Loucy (cell line): ENCODE results near the gene LRRC14B.

Experiments used
- H2AFZ ChIP-seq: fragments of 200-600 bp; sonication (generic); 2 replicates; pipeline ENCODE4 v1.6.0; 2016; ENCODE audit warnings: antibody characterized with exemption, mild to moderate bottlenecking, low read length, moderate library complexity
- H3F3A ChIP-seq: fragments of 200-600 bp; 2 replicates; pipeline ENCODE4 v1.6.0; 2016; ENCODE audit warnings: antibody characterized with exemption, low read depth, mild to moderate bottlenecking
- H3K27me3 ChIP-seq: fragments of 200-600 bp; sonication (generic); 2 replicates; pipeline ENCODE4 v1.6.1; 2014; ENCODE audit warnings: low read length, mild to moderate bottlenecking; ENCODE audit not compliant: insufficient read depth, poor library complexity, severe bottlenecking
- H3K36me3 ChIP-seq: fragments of 200-600 bp; sonication (generic); 2 replicates; pipeline ENCODE4 v1.6.1; 2016; ENCODE audit warnings: low read length; ENCODE audit not compliant: insufficient read depth
- H3K4me1 ChIP-seq: fragments of 200-600 bp; sonication (generic); 2 replicates; pipeline ENCODE4 v1.5.1; 2014; ENCODE audit warnings: low read length, mild to moderate bottlenecking; ENCODE audit not compliant: insufficient read depth, poor library complexity, severe bottlenecking
- H3K4me2 ChIP-seq: fragments of 200-600 bp; sonication (generic); 2 replicates; pipeline ENCODE4 v1.6.0; 2014; ENCODE audit warnings: antibody characterized with exemption, low read length, low read depth, mild to moderate bottlenecking; ENCODE audit not compliant: poor library complexity, severe bottlenecking
- H3K4me3 ChIP-seq: fragments of 200-600 bp; sonication (generic); 2 replicates; pipeline ENCODE4 v1.5.1; 2014; ENCODE audit warnings: low read length, mild to moderate bottlenecking, mixed read lengths; ENCODE audit not compliant: poor library complexity, severe bottlenecking
- H3K79me2 ChIP-seq: fragments of 200-600 bp; sonication (generic); 2 replicates; pipeline ENCODE4 v1.6.1; 2014; ENCODE audit warnings: low read length; ENCODE audit not compliant: insufficient read depth
- H3K9ac ChIP-seq: fragments of 200-600 bp; sonication (generic); 2 replicates; pipeline ENCODE4 v1.6.0; 2014; ENCODE audit warnings: mild to moderate bottlenecking, low read depth, low read length, moderate library complexity; ENCODE audit not compliant: poor library complexity, severe bottlenecking
- H3K9me2 ChIP-seq: fragments of 200-600 bp; sonication (generic); replicated peaks from 2 replicates; pipeline ENCODE4 v1.6.1; 2016; ENCODE audit warnings: low read depth, low read length, mixed read lengths
- H3K9me3 ChIP-seq: fragments of 200-600 bp; sonication (generic); 2 replicates; pipeline ENCODE4 v1.6.1; 2014; ENCODE audit warnings: mild to moderate bottlenecking, antibody characterized with exemption, low read length, low read depth; ENCODE audit not compliant: insufficient read depth
- H4K20me1 ChIP-seq: fragments of 200-600 bp; sonication (generic); 2 replicates; pipeline ENCODE4 v1.6.0; 2014; ENCODE audit warnings: antibody characterized with exemption, low read length, mild to moderate bottlenecking; ENCODE audit not compliant: insufficient read depth, poor library complexity, severe bottlenecking
- CTCF ChIP-seq: fragments of 200-600 bp; sonication (generic); conservative IDR thresholded peaks from 2 replicates; pipeline ENCODE4 v1.5.1; 2014; ENCODE audit warnings: mild to moderate bottlenecking, antibody characterized with exemption, low read length
- EZH2phosphoT487 ChIP-seq: fragments of 200-600 bp; IDR thresholded peaks from 2 replicates; pipeline ENCODE4 v1.6.1; 2018; ENCODE audit warnings: antibody characterized with exemption, mild to moderate bottlenecking, moderate library complexity, borderline replicate concordance

LRRC14B gene

GRCh38 chr5:189486-189885 lies 1.8 kb upstream of the LRRC14B start:
- Histone ChIP-seq H2AFZ (no peak overlapping the region), H3K79me2 (no peaks in the 10 kb centered on the region), H3K9me3 (no peaks in the 10 kb centered on the region), H3K9ac (peak overlapping the region; percentile 66), H3K9me2 (no peaks in the 10 kb centered on the region), H3K36me3 (no peaks in the 10 kb centered on the region), H3F3A (no peaks in the 10 kb centered on the region), H3K4me1 (peaks cover 61% of the 10 kb centered on the region), H4K20me1 (no peaks in the 10 kb centered on the region), H3K27me3 (no peaks in the 10 kb centered on the region), H3K4me2 (peak overlapping the region; percentile 56), H3K4me3 (no peak overlapping the region)
- no peak for TF ChIP-seq EZH2phosphoT487
- TF ChIP-seq CTCF, result no peak

DNA sequence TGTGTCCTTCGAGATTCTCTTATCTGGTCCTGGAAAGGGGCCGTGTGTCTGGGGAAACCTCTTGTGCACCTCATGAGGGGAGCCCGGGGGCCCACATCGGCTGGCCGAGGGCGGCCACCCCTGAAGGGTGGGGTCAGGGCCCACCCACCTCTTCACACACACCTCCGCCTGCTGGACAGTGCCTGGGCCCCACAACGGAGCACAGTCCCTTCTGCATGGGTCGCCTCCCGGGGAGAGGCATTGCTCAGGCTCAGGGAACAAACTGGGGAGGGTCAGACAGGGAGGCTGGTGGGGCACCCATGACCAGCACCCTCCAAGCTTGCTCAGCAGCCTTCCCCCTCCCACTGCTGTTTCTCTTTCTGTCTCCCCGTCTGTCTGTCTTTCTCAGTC lies 1.3 kb upstream of the LRRC14B start:
- H3K4me1 ChIP-seq, result peaks cover 61% of the 10 kb centered on the region
- H3K9me2 ChIP-seq, result no peaks in the 10 kb centered on the region
- H3K4me3 ChIP-seq, result no peak overlapping the region
- no peak overlapping the region for H3K9ac ChIP-seq
- TF ChIP-seq CTCF (no peak), EZH2phosphoT487 (no peak)
- no peaks in the 10 kb centered on the region for H3F3A ChIP-seq
- no peaks in the 10 kb centered on the region for H4K20me1 ChIP-seq
- H3K36me3 ChIP-seq, result no peaks in the 10 kb centered on the region
- H3K4me2 ChIP-seq, result peak overlapping the region; percentile 6
- H3K27me3 ChIP-seq, result no peaks in the 10 kb centered on the region
- H3K79me2 ChIP-seq, result no peaks in the 10 kb centered on the region
- no peak overlapping the region for H2AFZ ChIP-seq
- H3K9me3 ChIP-seq, result no peaks in the 10 kb centered on the region

- H3K9ac ChIP-seq, result peak overlapping the region; percentile 25
- no peaks in the 10 kb centered on the region for H3K27me3 ChIP-seq
- no peaks in the 10 kb centered on the region for H3K36me3 ChIP-seq
- no peak overlapping the region for H2AFZ ChIP-seq
- no peak overlapping the region for H3K4me3 ChIP-seq
- peaks cover 62% of the 10 kb centered on the region for H3K4me1 ChIP-seq
- H3K4me2 ChIP-seq, result peak overlapping the region; percentile 6
- no peaks in the 10 kb centered on the region for H3K79me2 ChIP-seq
- no peaks in the 10 kb centered on the region for H3F3A ChIP-seq
- TF ChIP-seq EZH2phosphoT487, result no peak
- TF ChIP-seq CTCF, result no peak
- no peaks in the 10 kb centered on the region for H4K20me1 ChIP-seq
- H3K9me2 ChIP-seq, result no peaks in the 10 kb centered on the region
- H3K9me3 ChIP-seq, result no peaks in the 10 kb centered on the region
Observed at GRCh38 chr5:190366-191035, 794 bp upstream of the LRRC14B start.
